Caki2 (cell line): Measurements from ENCODE around the gene TTC28. TPM values are rescaled to one million over a fixed set of nuclear protein-coding genes. Genes with fewer than 3 reads are reported as not detected.
"Not testable (repeated sequence)": the region's sequence is repeated elsewhere in the genome, so short reads cannot be mapped to it uniquely, and the experiment has no call there.

Experiments
- DNase-seq: peaks from one replicate; pipeline ENCODE4 v3.0.0-alpha.2; 2015; ENCODE audit warnings: low read depth
- in situ Hi-C: cut with HindIII; loops from 2 replicates; pipeline ENCODE4 v1.10.0; 2016; ENCODE audit warnings: low sequenced_read_pairs, low pct_unique_long_range_greater_than_20kb, mixed read lengths
- total RNA-seq: library from RNA; depleted of rRNA; stranded (reverse); fragments of >200 nt; shearing (Covaris generic); gene quantifications from 2 replicates; pipeline ENCODE4 v1.2.3, GENCODE V29; 2014; ENCODE audit warnings: low replicate concordance

The TTC28 gene
- total RNA-seq, 1 experiment from 2014 or later, result 9.8 TPM

GRCh38 chr22:28620244-28620922 is 59.3 kb downstream of the TTC28 start:
- in situ Hi-C loops, result no loop called here
- DNase-seq, result no peak

- in situ Hi-C loops, result no loop called here
- no peak for DNase-seq
These were observed 60.4 kb downstream of the TTC28 start for GRCh38 chr22:28619236-28619635.

- in situ Hi-C loops, DNase-seq: not testable (repeated sequence)
These were observed 64.2 kb downstream of the TTC28 start for GRCh38 chr22:28615423-28615822.

- DNase-seq, result no peak
- in situ Hi-C loops, result no loop called here
These were observed 69.7 kb downstream of the TTC28 start for GRCh38 chr22:28609921-28610320.

- in situ Hi-C loops, result no loop called here
- no peak for DNase-seq
These were observed 71.1 kb downstream of the TTC28 start for GRCh38 chr22:28608546-28608945.

GRCh38 chr22:28607795-28608194 is 71.8 kb downstream of the TTC28 start:
- DNase-seq, result no peak
- in situ Hi-C loops, result no loop called here

GRCh38 chr22:28604966-28605761 is 74.5 kb downstream of the TTC28 start:
- in situ Hi-C loops, result no loop called here
- no peak for DNase-seq

- no peak for DNase-seq
- in situ Hi-C loops, result no loop called here
These were observed 77.7 kb downstream of the TTC28 start for GRCh38 chr22:28601915-28602314.

GRCh38 chr22:28600546-28601143 is 79.0 kb downstream of the TTC28 start:
- peak; percentile 44 for DNase-seq
- in situ Hi-C loops, result no loop called here

GRCh38 chr22:28599693-28600092 is 79.9 kb downstream of the TTC28 start:
- in situ Hi-C loops, result no loop called here
- DNase-seq, result no peak

- in situ Hi-C loops, result no loop called here
- no peak for DNase-seq
These were observed 82.0 kb downstream of the TTC28 start for GRCh38 chr22:28597665-28598064.

- in situ Hi-C loops, result no loop called here
- peak; percentile 61 for DNase-seq
These were observed 84.7 kb downstream of the TTC28 start for GRCh38 chr22:28594797-28595462.

- DNase-seq, result no peak
- in situ Hi-C loops, result no loop called here
These were observed 85.4 kb downstream of the TTC28 start for GRCh38 chr22:28594076-28594796.

GRCh38 chr22:28593299-28593698 is 86.3 kb downstream of the TTC28 start:
- no peak for DNase-seq
- in situ Hi-C loops, result no loop called here

GRCh38 chr22:28589102-28589750 is 90.4 kb downstream of the TTC28 start:
- in situ Hi-C loops, result no loop called here
- no peak for DNase-seq

- in situ Hi-C loops, result no loop called here
- no peak for DNase-seq
These were observed 94.3 kb downstream of the TTC28 start for GRCh38 chr22:28585324-28585723.

- DNase-seq, result no peak
- in situ Hi-C loops, result no loop called here
These were observed 96.8 kb downstream of the TTC28 start for GRCh38 chr22:28582806-28583205.

- in situ Hi-C loops, result no loop called here
- no peak for DNase-seq
These were observed 98.6 kb downstream of the TTC28 start for GRCh38 chr22:28581016-28581415.
